GM23338 (cell line): ENCODE measurements around the gene MAP3K21. TPM values are rescaled to one million over a fixed set of nuclear protein-coding genes. Genes with fewer than 3 reads are reported as not detected.

Experiments used
- ATAC-seq: fragments of 200-7000 bp; cut with Tn5 transposase; 3 replicates; pipeline ENCODE4 v1.9.1; 2020
- DNase-seq: peaks from one replicate; pipeline ENCODE4 v3.0.0-alpha.2; 2015; ENCODE audit warnings: low spot score
- H2AFZ ChIP-seq: fragments of 200-600 bp; sonication (generic); 2 replicates; pipeline ENCODE4 v1.8.0; 2016; ENCODE audit warnings: antibody characterized with exemption, mild to moderate bottlenecking, moderate library complexity
- H3F3A ChIP-seq: fragments of 200-600 bp; sonication (generic); replicated peaks from 2 replicates; pipeline ENCODE4 v1.8.0; 2017; ENCODE audit warnings: antibody characterized with exemption, mixed run types, low read depth
- H3K27ac ChIP-seq: fragments of 200-600 bp; sonication (generic); 2 replicates; pipeline ENCODE4 v1.6.1; 2016; ENCODE audit warnings: low read depth
- H3K27me3 ChIP-seq: fragments of 200-600 bp; sonication (generic); 2 replicates; pipeline ENCODE4 v1.8.0; 2016; ENCODE audit warnings: mild to moderate bottlenecking, mixed run types, moderate library complexity; ENCODE audit not compliant: insufficient read depth
- H3K36me3 ChIP-seq: fragments of 200-600 bp; sonication (generic); 2 replicates; pipeline ENCODE4 v1.8.0; 2016; ENCODE audit warnings: mild to moderate bottlenecking; ENCODE audit not compliant: insufficient read depth
- H3K4me1 ChIP-seq: fragments of 200-600 bp; sonication (generic); 2 replicates; pipeline ENCODE4 v1.8.0; 2016; ENCODE audit warnings: mild to moderate bottlenecking, moderate library complexity; ENCODE audit not compliant: insufficient read depth
- H3K4me2 ChIP-seq: fragments of 200-600 bp; sonication (generic); 2 replicates; pipeline ENCODE4 v1.7.1; 2017; ENCODE audit warnings: mixed run types
- H3K4me3 ChIP-seq: fragments of 200-600 bp; sonication (generic); 2 replicates; pipeline ENCODE4 v1.6.1; 2016; ENCODE audit warnings: mixed run types
- H3K79me2 ChIP-seq: fragments of 200-600 bp; sonication (generic); replicated peaks from 2 replicates; pipeline ENCODE4 v1.8.0; 2017; ENCODE audit warnings: mild to moderate bottlenecking; ENCODE audit not compliant: insufficient read depth
- H3K9me2 ChIP-seq: fragments of 200-600 bp; sonication (generic); 2 replicates; pipeline ENCODE4 v1.8.0; 2017; ENCODE audit not compliant: insufficient read depth
- H4K20me1 ChIP-seq: fragments of 200-600 bp; sonication (generic); replicated peaks from 2 replicates; pipeline ENCODE4 v1.8.0; 2017; ENCODE audit warnings: mild to moderate bottlenecking; ENCODE audit not compliant: insufficient read depth
- H3K27ac Mint-ChIP-seq: 2 replicates; pipeline ENCODE4 v1.8.0; 2020; ENCODE audit warnings: inconsistent platforms, mild to moderate bottlenecking, moderate library complexity, mixed read lengths
- H3K27me3 Mint-ChIP-seq: 3 replicates; pipeline ENCODE4 v1.8.0; 2022; ENCODE audit warnings: low read depth, mild to moderate bottlenecking, moderate library complexity, mixed read lengths, inconsistent platforms; ENCODE audit not compliant: insufficient read depth, poor library complexity
- H3K36me3 Mint-ChIP-seq: 3 replicates; pipeline ENCODE4 v1.8.0; 2021; ENCODE audit warnings: low read depth, mild to moderate bottlenecking, inconsistent platforms, moderate library complexity, mixed read lengths
- H3K4me1 Mint-ChIP-seq: 3 replicates; pipeline ENCODE4 v1.8.0; 2020; ENCODE audit warnings: mild to moderate bottlenecking, inconsistent platforms, mixed read lengths
- H3K4me3 Mint-ChIP-seq: 3 replicates; pipeline ENCODE4 v1.8.0; 2021; ENCODE audit warnings: moderate library complexity, mild to moderate bottlenecking, inconsistent platforms, mixed read lengths
- H3K9me3 Mint-ChIP-seq: 3 replicates; pipeline ENCODE4 v1.8.0; 2020; ENCODE audit warnings: moderate library complexity, mild to moderate bottlenecking, inconsistent platforms, mixed read lengths
- CREB1 ChIP-seq: fragments of 250-450 bp; sonication (Bioruptor Pico); IDR thresholded peaks from 2 replicates; pipeline ENCODE4 v1.5.0; 2020; ENCODE audit warnings: low read depth, mild to moderate bottlenecking, moderate library complexity
- ETS1 ChIP-seq: IDR thresholded peaks from 2 replicates; pipeline ENCODE4 v1.6.1; 2016; ENCODE audit warnings: antibody characterized with exemption
- EZH2phosphoT487 ChIP-seq: fragments of 200-600 bp; sonication (generic); IDR thresholded peaks from one replicate; pipeline ENCODE4 v1.8.1; 2018; ENCODE audit warnings: antibody characterized with exemption; ENCODE audit not compliant: unreplicated experiment
- NANOG ChIP-seq: IDR thresholded peaks from 2 replicates; pipeline ENCODE4 v1.6.1; 2016; ENCODE audit warnings: antibody characterized with exemption, borderline replicate concordance
- ZNF331 ChIP-seq: fragments of 250-450 bp; sonication (Bioruptor Pico); IDR thresholded peaks from 2 replicates; pipeline ENCODE4 v1.5.0; 2020; ENCODE audit warnings: low read depth, mild to moderate bottlenecking, moderate library complexity
- ZNF462 ChIP-seq: fragments of 250-450 bp; sonication (Bioruptor Pico); IDR thresholded peaks from 2 replicates; pipeline ENCODE4 v1.5.0; 2020; ENCODE audit warnings: mild to moderate bottlenecking, moderate library complexity
- polyA plus RNA-seq: library from polyadenylated mRNA; unstranded; fragments of >200 nt; fragmentation: Nextera tagmentation; extraction: Ambion mirVana; gene quantifications from 2 replicates; pipeline ENCODE4 v1.2.1, GENCODE V29; 2016
- total RNA-seq: library from RNA; depleted of rRNA; stranded (reverse); fragments of >200 nt; shearing (Covaris generic); gene quantifications from 2 replicates; pipeline ENCODE4 v1.2.3, GENCODE V29; 2014

Gene MAP3K21
- total and polyA plus RNA-seq, 2 experiments from 2014 or later, result 11.7 to 40.1 TPM

GRCh38 chr1:233289676-233290075, 37.8 kb upstream of the MAP3K21 start:
- peak overlapping the region; percentile 40 for H3K4me3 Mint-ChIP-seq
- H3K27ac ChIP-seq, result peak overlapping the region; percentile 98
- H3K9me3 Mint-ChIP-seq, result no peaks in the 10 kb centered on the region; the same call in 2 of the 3 replicates

More at GRCh38 chr1:233289676-233290075, 37.8 kb upstream of the MAP3K21 start:
- no peaks in the 10 kb centered on the region for H3K27me3 ChIP-seq
- H3K27me3 Mint-ChIP-seq, result peaks cover 14% of the 10 kb centered on the region
- H3K4me3 ChIP-seq, result peak overlapping the region; percentile 33
- peak; percentile 92 for ATAC-seq
- peak; percentile 87 for DNase-seq
- H2AFZ ChIP-seq, result no peak overlapping the region
- peaks cover 74% of the 10 kb centered on the region for H3K4me1 Mint-ChIP-seq
- H4K20me1 ChIP-seq, result no peaks in the 10 kb centered on the region; the same call in 1 of the 2 replicates
- peaks cover 65% of the 10 kb centered on the region for H3K36me3 Mint-ChIP-seq
- H3K79me2 ChIP-seq, result peaks cover 91% of the 10 kb centered on the region
- TF ChIP-seq ZNF331 (CRISPR knock-in tag) (no peak), ETS1 (no peak), CREB1 (peak; percentile 30; the same call in 1 of the 2 replicates), ZNF462 (peak; percentile 92), EZH2phosphoT487 (no peak), NANOG (peak; percentile 85)
- H3K36me3 ChIP-seq, result peaks cover 17% of the 10 kb centered on the region; the same call in 1 of the 2 replicates
- H3F3A ChIP-seq, result peaks cover 4% of the 10 kb centered on the region
- H3K4me2 ChIP-seq, result peak overlapping the region; percentile 68
- H3K4me1 ChIP-seq, result peaks cover 62% of the 10 kb centered on the region
- peaks cover 6% of the 10 kb centered on the region for H3K9me2 ChIP-seq
- H3K27ac Mint-ChIP-seq, result peak overlapping the region; percentile 93
